HFFc6 (cell line): ENCODE results near the gene TRIM38. TPM values are rescaled to one million over a fixed set of nuclear protein-coding genes. Genes with fewer than 3 reads are reported as not detected.

Experiments used
- DNase-seq: peaks from one replicate; pipeline ENCODE4 v3.0.0-alpha.2; 2018
- H3K27ac Mint-ChIP-seq: 2 replicates; pipeline ENCODE4 v1.8.0; 2020; ENCODE audit warnings: mild to moderate bottlenecking, mixed read lengths
- H3K27me3 Mint-ChIP-seq: 2 replicates; pipeline ENCODE4 v1.8.0; 2021; ENCODE audit warnings: mild to moderate bottlenecking, moderate library complexity, mixed read lengths; ENCODE audit not compliant: insufficient read depth
- H3K36me3 Mint-ChIP-seq: 2 replicates; pipeline ENCODE4 v1.8.0; 2021; ENCODE audit warnings: low read depth, mixed read lengths
- H3K4me1 Mint-ChIP-seq: 2 replicates; pipeline ENCODE4 v1.8.0; 2020; ENCODE audit warnings: low read depth, mixed read lengths
- H3K4me3 Mint-ChIP-seq: 2 replicates; pipeline ENCODE4 v1.8.0; 2020; ENCODE audit warnings: mild to moderate bottlenecking, moderate library complexity, mixed read lengths
- H3K9me3 Mint-ChIP-seq: 2 replicates; pipeline ENCODE4 v1.8.0; 2020; ENCODE audit warnings: mild to moderate bottlenecking, mixed read lengths
- total RNA-seq, 6 experiments: library from RNA; stranded (reverse); fragmentation: NEBNext Ultra II Directional; extraction: Animal tissue kit (Norgen Biotek cat#: 25700); gene quantifications; 2 replicates in 1 of 6; 3 replicates in 5 of 6; pipeline ENCODE4 v1.2.3, GENCODE V29; 2021
- TF ChIP-seq, protein P1 (sequence below): fragments of 200-600 bp; sonication (generic); IDR thresholded peaks from 2 replicates; pipeline ENCODE4 v1.5.0; 2021; ENCODE audit warnings: antibody characterized with exemption, mild to moderate bottlenecking

Gene TRIM38
- total RNA-seq, 6 experiments from 2014 or later, result 5.4 to 7.5 (median 6.8) TPM

- peak overlapping the region; percentile 86 for H3K4me3 Mint-ChIP-seq
- peak overlapping the region; percentile 92 for H3K27ac Mint-ChIP-seq
- H3K9me3 Mint-ChIP-seq, result no peaks in the 10 kb centered on the region
- H3K4me1 Mint-ChIP-seq, result peaks cover 44% of the 10 kb centered on the region
- H3K27me3 Mint-ChIP-seq, result peaks cover 16% of the 10 kb centered on the region
- H3K36me3 Mint-ChIP-seq, result no peaks in the 10 kb centered on the region
- DNase-seq, result no peak
- TF ChIP-seq, protein P1, sequence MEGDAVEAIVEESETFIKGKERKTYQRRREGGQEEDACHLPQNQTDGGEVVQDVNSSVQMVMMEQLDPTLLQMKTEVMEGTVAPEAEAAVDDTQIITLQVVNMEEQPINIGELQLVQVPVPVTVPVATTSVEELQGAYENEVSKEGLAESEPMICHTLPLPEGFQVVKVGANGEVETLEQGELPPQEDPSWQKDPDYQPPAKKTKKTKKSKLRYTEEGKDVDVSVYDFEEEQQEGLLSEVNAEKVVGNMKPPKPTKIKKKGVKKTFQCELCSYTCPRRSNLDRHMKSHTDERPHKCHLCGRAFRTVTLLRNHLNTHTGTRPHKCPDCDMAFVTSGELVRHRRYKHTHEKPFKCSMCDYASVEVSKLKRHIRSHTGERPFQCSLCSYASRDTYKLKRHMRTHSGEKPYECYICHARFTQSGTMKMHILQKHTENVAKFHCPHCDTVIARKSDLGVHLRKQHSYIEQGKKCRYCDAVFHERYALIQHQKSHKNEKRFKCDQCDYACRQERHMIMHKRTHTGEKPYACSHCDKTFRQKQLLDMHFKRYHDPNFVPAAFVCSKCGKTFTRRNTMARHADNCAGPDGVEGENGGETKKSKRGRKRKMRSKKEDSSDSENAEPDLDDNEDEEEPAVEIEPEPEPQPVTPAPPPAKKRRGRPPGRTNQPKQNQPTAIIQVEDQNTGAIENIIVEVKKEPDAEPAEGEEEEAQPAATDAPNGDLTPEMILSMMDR, result no peak
These were observed 72.3 kb downstream of the TRIM38 start for GRCh38 chr6:26034905-26035304.

Other genes starting within 250 kb of the TRIM38 start
- gene SLC17A4, start 208.1 kb upstream of the TRIM38 start, total RNA-seq, result not detected
- gene SLC17A1, start 130.8 kb upstream of the TRIM38 start, total RNA-seq, result not detected
- gene SLC17A3, start 88.6 kb upstream of the TRIM38 start, total RNA-seq, result not detected
- gene SLC17A2, start 32.1 kb upstream of the TRIM38 start, total RNA-seq, result not detected
- gene HFE, start 124.6 kb downstream of the TRIM38 start, total RNA-seq, result 10 to 100 TPM; 16.1 to 21.7 (median 18.3) TPM